HEK293 (cell line): ENCODE measurements around the gene SMIM5.

Experiments
- CTCF ChIP-seq: fragments of 450-650 bp; formaldehyde crosslinking; IDR thresholded peaks from 2 replicates; pipeline ENCODE4 v1.5.1; 2016; ENCODE audit warnings: missing biosample characterization, missing genetic modification characterization
- HOXC10 ChIP-seq: sonication (generic); formaldehyde crosslinking; IDR thresholded peaks from 2 replicates; pipeline ENCODE4 v1.8.1; 2023; ENCODE audit warnings: mild to moderate bottlenecking, missing genetic modification reagents
- IKZF3 ChIP-seq: fragments of 450-650 bp; IDR thresholded peaks from 2 replicates; pipeline ENCODE4 v1.5.0; 2018; ENCODE audit warnings: missing biosample characterization, mild to moderate bottlenecking, missing genetic modification characterization, moderate library complexity
- INSM2 ChIP-seq: fragments of 450-650 bp; formaldehyde crosslinking; IDR thresholded peaks from 2 replicates; pipeline ENCODE4 v1.5.1; 2016; ENCODE audit warnings: missing biosample characterization, missing genetic modification characterization
- PRDM4 ChIP-seq: fragments of 450-650 bp; formaldehyde crosslinking; IDR thresholded peaks from 2 replicates; pipeline ENCODE4 v1.5.1; 2017; ENCODE audit warnings: missing biosample characterization, missing genetic modification characterization
- YY1 ChIP-seq: fragments of 450-650 bp; formaldehyde crosslinking; IDR thresholded peaks from 2 replicates; pipeline ENCODE4 v1.5.1; 2018; ENCODE audit warnings: missing biosample characterization, missing genetic modification characterization
- ZBTB17 ChIP-seq: fragments of 450-650 bp; formaldehyde crosslinking; IDR thresholded peaks from 2 replicates; pipeline ENCODE4 v1.5.1; 2016; ENCODE audit warnings: missing biosample characterization, missing genetic modification characterization
- ZNF202 ChIP-seq: fragments of 450-650 bp; formaldehyde crosslinking; IDR thresholded peaks from 2 replicates; pipeline ENCODE4 v1.5.1; 2016; ENCODE audit warnings: missing biosample characterization, missing genetic modification characterization, borderline replicate concordance
- ZNF274 ChIP-seq, 2 experiments: fragments of 200-500 bp in 1 of 2; fragments of 450-650 bp in 1 of 2; sonication (Bioruptor generic) in 1 of 2; formaldehyde crosslinking in 1 of 2; IDR thresholded peaks; 2 replicates each; pipeline versions ENCODE4 v1.5.1 to v1.6.1; 2014 to 2016; ENCODE audit warnings: borderline replicate concordance in 1 of 2, inconsistent platforms in 1 of 2, low read length in 1 of 2, missing biosample characterization in 1 of 2, missing genetic modification characterization in 1 of 2
- ZNF362 ChIP-seq: fragments of 450-650 bp; formaldehyde crosslinking; IDR thresholded peaks from 2 replicates; pipeline ENCODE4 v1.5.1; 2016; ENCODE audit warnings: missing biosample characterization, missing genetic modification characterization
- TF ChIP-seq, protein P1 (sequence below): fragments of 450-650 bp; formaldehyde crosslinking; IDR thresholded peaks from 2 replicates; pipeline ENCODE4 v1.5.1; 2016; ENCODE audit warnings: missing biosample characterization, missing genetic modification characterization
- TF ChIP-seq, protein P2 (sequence below): fragments of 450-650 bp; formaldehyde crosslinking; IDR thresholded peaks from 2 replicates; pipeline ENCODE4 v1.5.1; 2016; ENCODE audit warnings: missing biosample characterization, missing genetic modification characterization

GRCh38 chr17:75614006-75614405 lies 19.2 kb upstream of the SMIM5 start:
- TF ChIP-seq IKZF3 (tag by site-specific recombination) (no peak), HOXC10 (CRISPR knock-in tag) (no peak), CTCF (tag by site-specific recombination) (no peak), ZNF202 (tag by site-specific recombination) (no peak), PRDM4 (tag by site-specific recombination) (no peak), YY1 (tag by site-specific recombination) (no peak), ZNF274 (IDR thresholded peaks at IDR 0.05; ENCODE audit: low read length) (no peak), ZNF274 (tag by site-specific recombination; IDR thresholded peaks at IDR 0.05; ENCODE audit: borderline replicate concordance) (no peak), ZBTB17 (no peak), INSM2 (tag by site-specific recombination) (no peak), ZNF362 (tag by site-specific recombination) (no peak)
- TF ChIP-seq, protein P1, sequence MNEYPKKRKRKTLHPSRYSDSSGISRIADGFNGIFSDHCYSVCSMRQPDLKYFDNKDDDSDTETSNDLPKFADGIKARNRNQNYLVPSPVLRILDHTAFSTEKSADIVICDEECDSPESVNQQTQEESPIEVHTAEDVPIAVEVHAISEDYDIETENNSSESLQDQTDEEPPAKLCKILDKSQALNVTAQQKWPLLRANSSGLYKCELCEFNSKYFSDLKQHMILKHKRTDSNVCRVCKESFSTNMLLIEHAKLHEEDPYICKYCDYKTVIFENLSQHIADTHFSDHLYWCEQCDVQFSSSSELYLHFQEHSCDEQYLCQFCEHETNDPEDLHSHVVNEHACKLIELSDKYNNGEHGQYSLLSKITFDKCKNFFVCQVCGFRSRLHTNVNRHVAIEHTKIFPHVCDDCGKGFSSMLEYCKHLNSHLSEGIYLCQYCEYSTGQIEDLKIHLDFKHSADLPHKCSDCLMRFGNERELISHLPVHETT (tag by site-specific recombination) = no peak
- TF ChIP-seq, protein P2, sequence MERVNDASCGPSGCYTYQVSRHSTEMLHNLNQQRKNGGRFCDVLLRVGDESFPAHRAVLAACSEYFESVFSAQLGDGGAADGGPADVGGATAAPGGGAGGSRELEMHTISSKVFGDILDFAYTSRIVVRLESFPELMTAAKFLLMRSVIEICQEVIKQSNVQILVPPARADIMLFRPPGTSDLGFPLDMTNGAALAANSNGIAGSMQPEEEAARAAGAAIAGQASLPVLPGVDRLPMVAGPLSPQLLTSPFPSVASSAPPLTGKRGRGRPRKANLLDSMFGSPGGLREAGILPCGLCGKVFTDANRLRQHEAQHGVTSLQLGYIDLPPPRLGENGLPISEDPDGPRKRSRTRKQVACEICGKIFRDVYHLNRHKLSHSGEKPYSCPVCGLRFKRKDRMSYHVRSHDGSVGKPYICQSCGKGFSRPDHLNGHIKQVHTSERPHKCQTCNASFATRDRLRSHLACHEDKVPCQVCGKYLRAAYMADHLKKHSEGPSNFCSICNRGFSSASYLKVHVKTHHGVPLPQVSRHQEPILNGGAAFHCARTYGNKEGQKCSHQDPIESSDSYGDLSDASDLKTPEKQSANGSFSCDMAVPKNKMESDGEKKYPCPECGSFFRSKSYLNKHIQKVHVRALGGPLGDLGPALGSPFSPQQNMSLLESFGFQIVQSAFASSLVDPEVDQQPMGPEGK (tag by site-specific recombination) = no peak
